HepG2 (cell line): ENCODE results near the gene LHPP. TPM values are rescaled to one million over a fixed set of nuclear protein-coding genes. Genes with fewer than 3 reads are reported as not detected.

Experiments
- ATAC-seq: fragments of 200-7000 bp; cut with Tn5 transposase; 3 replicates; pipeline ENCODE4 v1.9.1; 2020; ENCODE audit warnings: mild to moderate bottlenecking, moderate library complexity
- BruUV-seq: library from RNA; stranded (reverse); fragments of 400-500 nt; replicated peaks from 2 replicates; lab custom pipeline; 2021; lab: Mats Ljungman, UMichigan
- CTCF ChIA-PET: fragments of 300-600 bp; formaldehyde crosslinking; extraction: SDS; loops from one replicate; lab custom pipeline; 2021; ENCODE audit warnings: low total read pairs, inconsistent platforms, low intra/inter-chr PET ratio; lab: Yijun Ruan, JAX
- POLR2A ChIA-PET: fragments of 350-600 bp; sonication (Branson Sonifier 250); formaldehyde crosslinking; loops from one replicate; lab custom pipeline; 2020; ENCODE audit warnings: antibody characterized with exemption, inconsistent platforms; lab: Yijun Ruan, JAX
- DNase-seq: peaks from one replicate; pipeline ENCODE4 v3.0.0-alpha.2; 2015; ENCODE audit warnings: low spot score
- FAIRE-seq: peaks from 3 replicates; lab custom pipeline; 2011; peaks lifted over from hg19 to GRCh38; lab: Jason Lieb, UNC
- H2AFZ ChIP-seq: one replicate; pipeline ENCODE4 v1.6.1; 2011; ENCODE audit warnings: low read length, inconsistent platforms
- H3K27ac ChIP-seq: fragments of 300-600 bp; 3 replicates; pipeline ENCODE4 v1.8.0; 2011; ENCODE audit warnings: mixed run types, mild to moderate bottlenecking, mixed read lengths, low read length, inconsistent platforms; ENCODE audit not compliant: insufficient read depth; ENCODE audit errors: extremely low read length
- H3K27me3 ChIP-seq, 2 experiments: fragments of 200-600 bp in 1 of 2; 2 replicates in 1 of 2; 3 replicates in 1 of 2; pipeline versions ENCODE4 v1.6.0 to v1.8.0; 2011; ENCODE audit warnings: low read length in 2 of 2, mild to moderate bottlenecking in 2 of 2, moderate library complexity in 2 of 2, inconsistent platforms in 1 of 2; ENCODE audit not compliant: insufficient read depth in 2 of 2, control insufficient read depth in 1 of 2
- H3K36me3 ChIP-seq, 2 experiments: fragments of 200-600 bp in 1 of 2; replicated peaks in 1 of 2; 2 replicates in 1 of 2; 3 replicates in 1 of 2; pipeline versions ENCODE4 v1.5.1 to v1.8.0; 2011; ENCODE audit warnings: low read length in 2 of 2, inconsistent platforms in 1 of 2; ENCODE audit not compliant: insufficient read depth in 2 of 2, control insufficient read depth in 1 of 2
- H3K4me1 ChIP-seq: 2 replicates; pipeline ENCODE4 v1.5.1; 2012; ENCODE audit warnings: low read length, inconsistent platforms; ENCODE audit not compliant: insufficient read depth
- H3K4me2 ChIP-seq: 2 replicates; pipeline ENCODE4 v1.6.0; 2011; ENCODE audit warnings: low read depth, low read length, inconsistent platforms
- H3K4me3 ChIP-seq, 3 experiments: fragments of 200-600 bp in 1 of 3; sonication (generic), shearing (Covaris generic) in 1 of 3; replicated peaks in 1 of 3; 2 replicates each; pipeline ENCODE4 v1.5.1; 2011 to 2016; ENCODE audit warnings: low read length in 3 of 3, inconsistent platforms in 2 of 3, low read depth in 2 of 3, mild to moderate bottlenecking in 2 of 3, control low read depth in 1 of 3, mixed read lengths in 1 of 3; ENCODE audit not compliant: insufficient read depth in 1 of 3
- H3K79me2 ChIP-seq: one replicate; pipeline ENCODE4 v1.6.1; 2011; ENCODE audit warnings: low read length, inconsistent platforms; ENCODE audit not compliant: insufficient read depth
- H3K9ac ChIP-seq: 2 replicates; pipeline ENCODE4 v1.6.0; 2011; ENCODE audit warnings: mild to moderate bottlenecking, low read depth, low read length, inconsistent platforms; ENCODE audit not compliant: insufficient read depth
- H3K9me3 ChIP-seq: 2 replicates; pipeline ENCODE4 v1.5.1; 2012; ENCODE audit warnings: mild to moderate bottlenecking, low read length
- H4K20me1 ChIP-seq: 2 replicates; pipeline ENCODE4 v1.6.0; 2011; ENCODE audit warnings: inconsistent platforms, mild to moderate bottlenecking, low read length, moderate library complexity; ENCODE audit not compliant: insufficient read depth
- ELF4 ChIP-seq: sonication (generic); formaldehyde crosslinking; IDR thresholded peaks from 2 replicates; pipeline ENCODE4 v1.5.0; 2020; ENCODE audit warnings: missing genetic modification reagents, mild to moderate bottlenecking, moderate library complexity, borderline replicate concordance
- JUND ChIP-seq: sonication (generic); formaldehyde crosslinking; IDR thresholded peaks from 2 replicates; pipeline ENCODE4 v1.8.0; 2022; ENCODE audit warnings: mild to moderate bottlenecking, missing genetic modification reagents
- KLF12 ChIP-seq: sonication (generic); formaldehyde crosslinking; IDR thresholded peaks from 2 replicates; pipeline ENCODE4 v1.4.0; 2020; ENCODE audit warnings: missing genetic modification reagents, borderline replicate concordance
- NCOA2 ChIP-seq: sonication (generic); formaldehyde crosslinking; IDR thresholded peaks from 2 replicates; pipeline ENCODE4 v1.8.0; 2022; ENCODE audit warnings: inconsistent platforms
- PRMT3 ChIP-seq: sonication (generic); formaldehyde crosslinking; IDR thresholded peaks from 2 replicates; pipeline ENCODE4 v1.8.1; 2022; ENCODE audit warnings: low read depth, mild to moderate bottlenecking, moderate library complexity, missing genetic modification reagents, borderline replicate concordance
- SP140L ChIP-seq: sonication (generic); formaldehyde crosslinking; IDR thresholded peaks from 2 replicates; pipeline ENCODE4 v1.4.0; 2020; ENCODE audit warnings: missing genetic modification reagents, borderline replicate concordance
- ZNF143 ChIP-seq: sonication (generic); formaldehyde crosslinking; IDR thresholded peaks from 2 replicates; pipeline ENCODE4 v1.4.0; 2020; ENCODE audit warnings: missing genetic modification reagents
- ZNF235 ChIP-seq: sonication (generic); formaldehyde crosslinking; IDR thresholded peaks from 2 replicates; pipeline ENCODE4 v1.8.1; 2023; ENCODE audit warnings: mild to moderate bottlenecking, missing genetic modification reagents, borderline replicate concordance
- ZNF253 ChIP-seq: sonication (generic); formaldehyde crosslinking; IDR thresholded peaks from 2 replicates; pipeline ENCODE4 v1.8.0; 2022; ENCODE audit warnings: mild to moderate bottlenecking, missing genetic modification reagents, borderline replicate concordance
- ZNF720 ChIP-seq: sonication (generic); formaldehyde crosslinking; IDR thresholded peaks from 2 replicates; pipeline ENCODE4 v1.4.0; 2020; ENCODE audit warnings: missing genetic modification reagents
- WGBS: methylation state at CpG from one replicate; pipeline ENCODE4 v1.1.6; 2017; ENCODE audit warnings: low lambda C conversion rate; 5-methylcytosine and 5-hydroxymethylcytosine counted together
- in situ Hi-C: cut with HindIII; loops from 2 replicates; pipeline ENCODE4 v1.10.0; 2017; ENCODE audit warnings: low pct_unique_long_range_greater_than_20kb; ENCODE audit not compliant: extremely low pct_ligation_motif_present
- intact Hi-C: fragments of 100-400 bp; cut with micrococcal nuclease; formaldehyde crosslinking; loops from one replicate; pipeline ENCODE4 v1.10.0; 2022; ENCODE audit not compliant: unreplicated experiment
- polyA plus RNA-seq, 8 experiments: library from polyadenylated mRNA; depleted of rRNA in 3 of 8; stranded (reverse) in 7 of 8; unstranded in 1 of 8; fragments of >200 nt; fragmentation: Illumina TruSeq in 4 of 8; extraction: Trizol in 4 of 8; gene quantifications; 2 replicates each; pipeline versions ENCODE4 v1.2.1 to v1.2.3, GENCODE V29; 2011 to 2016; ENCODE audit warnings: low read depth in 4 of 8, missing spikeins in 1 of 8, mixed read lengths in 1 of 8; ENCODE audit not compliant: insufficient read depth in 1 of 8
- total RNA-seq, 5 experiments: library from RNA; depleted of rRNA; stranded (reverse); fragments of >200 nt; fragmentation: Illumina TruSeq; extraction: Trizol; gene quantifications; 2 replicates each; pipeline ENCODE4 v1.2.3, GENCODE V29; 2016; ENCODE audit warnings: low read depth in 1 of 5
- TF ChIP-seq, protein P1 (sequence below): sonication (generic); formaldehyde crosslinking; IDR thresholded peaks from 2 replicates; pipeline ENCODE4 v1.4.0; 2020; ENCODE audit warnings: missing genetic modification reagents
- TF ChIP-seq, protein P2 (sequence below): sonication (generic); formaldehyde crosslinking; conservative IDR thresholded peaks from 2 replicates; pipeline ENCODE4 v1.4.0; 2020; ENCODE audit warnings: missing genetic modification reagents
- TF ChIP-seq, protein P3 (sequence below): sonication (generic); formaldehyde crosslinking; IDR thresholded peaks from 2 replicates; pipeline ENCODE4 v1.4.0; 2020; ENCODE audit warnings: mild to moderate bottlenecking, low read depth, missing genetic modification reagents
- TF ChIP-seq, protein P4 (sequence below): sonication (generic); formaldehyde crosslinking; IDR thresholded peaks from 2 replicates; pipeline ENCODE4 v1.8.1; 2023; ENCODE audit warnings: mild to moderate bottlenecking, inconsistent platforms, moderate library complexity, missing genetic modification reagents, borderline replicate concordance
- TF ChIP-seq, protein P5 (sequence below): sonication (generic); formaldehyde crosslinking; IDR thresholded peaks from 2 replicates; pipeline ENCODE4 v1.5.0; 2020; ENCODE audit warnings: missing genetic modification reagents, mild to moderate bottlenecking, borderline replicate concordance
- TF ChIP-seq, protein P6 (sequence below): sonication (generic); formaldehyde crosslinking; conservative IDR thresholded peaks from 2 replicates; pipeline ENCODE4 v1.8.0; 2022; ENCODE audit warnings: mild to moderate bottlenecking, moderate library complexity, missing genetic modification reagents

The LHPP gene
- total and polyA plus RNA-seq, 2 of the 13 experiments (the other 11 are each of a cell fraction or from before 2014, with no cell fraction given): 5.2 to 13.1 TPM

DNA sequence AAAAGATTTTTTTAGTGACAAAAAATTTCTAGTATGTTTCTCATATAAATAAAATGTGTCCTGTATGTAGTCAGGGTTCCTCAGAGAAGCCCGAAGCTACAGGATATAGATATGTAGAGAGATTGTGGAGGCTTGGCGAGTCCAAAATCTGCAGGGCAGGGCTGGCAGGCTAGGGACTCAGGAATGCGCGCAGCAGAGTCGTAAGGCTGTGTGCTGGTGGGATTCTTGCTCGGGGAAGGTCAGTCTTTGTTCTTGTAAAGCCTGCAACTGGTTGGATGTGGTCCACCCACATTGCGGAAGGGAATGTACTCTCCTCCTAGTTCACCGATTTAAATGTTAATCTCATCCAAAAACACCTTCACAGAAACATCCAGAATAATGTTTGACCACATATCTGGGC, 30.6 kb downstream of the LHPP start:
- 88% methylated on average over 6 of the region's 8 CpGs for WGBS
- FAIRE-seq: no peak
- CTCF ChIA-PET: no interaction called here
- Histone ChIP-seq H3K9me3 (no peaks in the 10 kb centered on the region), H3K4me1 (peaks cover 14% of the 10 kb centered on the region), H3K4me2 (no peak overlapping the region), H3K36me3 (no peaks in the 10 kb centered on the region), H3K27ac (no peak overlapping the region), H3K4me3 (no peak overlapping the region), H3K9ac (no peak overlapping the region), H4K20me1 (no peaks in the 10 kb centered on the region), H3K79me2 (no peaks in the 10 kb centered on the region), H2AFZ (no peak overlapping the region), H3K27me3 (no peaks in the 10 kb centered on the region)
- intact Hi-C loops (no loop called here), in situ Hi-C loops (no loop called here)
- BruUV-seq: no TSS peak
- TF ChIP-seq KLF12 (CRISPR knock-in tag) (no peak), NCOA2 (CRISPR knock-in tag) (no peak), SP140L (CRISPR knock-in tag) (no peak), ZNF235 (CRISPR knock-in tag) (no peak), ZNF143 (CRISPR knock-in tag) (no peak), JUND (CRISPR knock-in tag) (no peak), ELF4 (CRISPR knock-in tag) (no peak), ZNF253 (CRISPR knock-in tag) (no peak), PRMT3 (CRISPR knock-in tag) (no peak), ZNF720 (CRISPR knock-in tag) (no peak)
- TF ChIP-seq, protein P1, sequence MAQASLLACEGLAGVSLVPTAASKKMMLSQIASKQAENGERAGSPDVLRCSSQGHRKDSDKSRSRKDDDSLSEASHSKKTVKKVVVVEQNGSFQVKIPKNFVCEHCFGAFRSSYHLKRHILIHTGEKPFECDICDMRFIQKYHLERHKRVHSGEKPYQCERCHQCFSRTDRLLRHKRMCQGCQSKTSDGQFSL: no peak
- TF ChIP-seq, protein P2, sequence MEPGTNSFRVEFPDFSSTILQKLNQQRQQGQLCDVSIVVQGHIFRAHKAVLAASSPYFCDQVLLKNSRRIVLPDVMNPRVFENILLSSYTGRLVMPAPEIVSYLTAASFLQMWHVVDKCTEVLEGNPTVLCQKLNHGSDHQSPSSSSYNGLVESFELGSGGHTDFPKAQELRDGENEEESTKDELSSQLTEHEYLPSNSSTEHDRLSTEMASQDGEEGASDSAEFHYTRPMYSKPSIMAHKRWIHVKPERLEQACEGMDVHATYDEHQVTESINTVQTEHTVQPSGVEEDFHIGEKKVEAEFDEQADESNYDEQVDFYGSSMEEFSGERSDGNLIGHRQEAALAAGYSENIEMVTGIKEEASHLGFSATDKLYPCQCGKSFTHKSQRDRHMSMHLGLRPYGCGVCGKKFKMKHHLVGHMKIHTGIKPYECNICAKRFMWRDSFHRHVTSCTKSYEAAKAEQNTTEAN (CRISPR knock-in tag): no peak
- TF ChIP-seq, protein P3, sequence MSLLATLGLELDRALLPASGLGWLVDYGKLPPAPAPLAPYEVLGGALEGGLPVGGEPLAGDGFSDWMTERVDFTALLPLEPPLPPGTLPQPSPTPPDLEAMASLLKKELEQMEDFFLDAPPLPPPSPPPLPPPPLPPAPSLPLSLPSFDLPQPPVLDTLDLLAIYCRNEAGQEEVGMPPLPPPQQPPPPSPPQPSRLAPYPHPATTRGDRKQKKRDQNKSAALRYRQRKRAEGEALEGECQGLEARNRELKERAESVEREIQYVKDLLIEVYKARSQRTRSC (CRISPR knock-in tag): no peak
- TF ChIP-seq, protein P4, sequence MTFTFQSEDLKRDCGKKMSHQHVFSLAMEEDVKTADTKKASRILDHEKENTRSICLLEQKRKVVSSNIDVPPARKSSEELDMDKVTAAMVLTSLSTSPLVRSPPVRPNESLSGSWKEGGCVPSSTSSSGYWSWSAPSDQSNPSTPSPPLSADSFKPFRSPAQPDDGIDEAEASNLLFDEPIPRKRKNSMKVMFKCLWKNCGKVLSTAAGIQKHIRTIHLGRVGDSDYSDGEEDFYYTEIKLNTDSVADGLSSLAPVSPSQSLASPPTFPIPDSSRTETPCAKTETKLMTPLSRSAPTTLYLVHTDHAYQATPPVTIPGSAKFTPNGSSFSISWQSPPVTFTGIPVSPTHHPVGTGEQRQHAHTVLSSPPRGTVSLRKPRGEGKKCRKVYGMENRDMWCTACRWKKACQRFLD: no peak
- TF ChIP-seq, protein P5, sequence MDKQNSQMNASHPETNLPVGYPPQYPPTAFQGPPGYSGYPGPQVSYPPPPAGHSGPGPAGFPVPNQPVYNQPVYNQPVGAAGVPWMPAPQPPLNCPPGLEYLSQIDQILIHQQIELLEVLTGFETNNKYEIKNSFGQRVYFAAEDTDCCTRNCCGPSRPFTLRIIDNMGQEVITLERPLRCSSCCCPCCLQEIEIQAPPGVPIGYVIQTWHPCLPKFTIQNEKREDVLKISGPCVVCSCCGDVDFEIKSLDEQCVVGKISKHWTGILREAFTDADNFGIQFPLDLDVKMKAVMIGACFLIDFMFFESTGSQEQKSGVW (CRISPR knock-in tag): no peak
- TF ChIP-seq, protein P6, sequence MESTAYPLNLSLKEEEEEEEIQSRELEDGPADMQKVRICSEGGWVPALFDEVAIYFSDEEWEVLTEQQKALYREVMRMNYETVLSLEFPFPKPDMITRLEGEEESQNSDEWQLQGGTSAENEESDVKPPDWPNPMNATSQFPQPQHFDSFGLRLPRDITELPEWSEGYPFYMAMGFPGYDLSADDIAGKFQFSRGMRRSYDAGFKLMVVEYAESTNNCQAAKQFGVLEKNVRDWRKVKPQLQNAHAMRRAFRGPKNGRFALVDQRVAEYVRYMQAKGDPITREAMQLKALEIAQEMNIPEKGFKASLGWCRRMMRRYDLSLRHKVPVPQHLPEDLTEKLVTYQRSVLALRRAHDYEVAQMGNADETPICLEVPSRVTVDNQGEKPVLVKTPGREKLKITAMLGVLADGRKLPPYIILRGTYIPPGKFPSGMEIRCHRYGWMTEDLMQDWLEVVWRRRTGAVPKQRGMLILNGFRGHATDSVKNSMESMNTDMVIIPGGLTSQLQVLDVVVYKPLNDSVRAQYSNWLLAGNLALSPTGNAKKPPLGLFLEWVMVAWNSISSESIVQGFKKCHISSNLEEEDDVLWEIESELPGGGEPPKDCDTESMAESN (CRISPR knock-in tag): no peak
- DNase-seq: no peak
- no peak for ATAC-seq
- POLR2A ChIA-PET: no interaction called here
